GM03348 (cell line): ENCODE results near the gene TRO.
A peak's percentile ranks its signal among the peaks of the same experiment; 100 is the strongest.

Experiments
- DNase-seq: peaks from one replicate; pipeline ENCODE4 v3.0.0; 2012; ENCODE audit warnings: low spot score

The TRO gene, protein sequence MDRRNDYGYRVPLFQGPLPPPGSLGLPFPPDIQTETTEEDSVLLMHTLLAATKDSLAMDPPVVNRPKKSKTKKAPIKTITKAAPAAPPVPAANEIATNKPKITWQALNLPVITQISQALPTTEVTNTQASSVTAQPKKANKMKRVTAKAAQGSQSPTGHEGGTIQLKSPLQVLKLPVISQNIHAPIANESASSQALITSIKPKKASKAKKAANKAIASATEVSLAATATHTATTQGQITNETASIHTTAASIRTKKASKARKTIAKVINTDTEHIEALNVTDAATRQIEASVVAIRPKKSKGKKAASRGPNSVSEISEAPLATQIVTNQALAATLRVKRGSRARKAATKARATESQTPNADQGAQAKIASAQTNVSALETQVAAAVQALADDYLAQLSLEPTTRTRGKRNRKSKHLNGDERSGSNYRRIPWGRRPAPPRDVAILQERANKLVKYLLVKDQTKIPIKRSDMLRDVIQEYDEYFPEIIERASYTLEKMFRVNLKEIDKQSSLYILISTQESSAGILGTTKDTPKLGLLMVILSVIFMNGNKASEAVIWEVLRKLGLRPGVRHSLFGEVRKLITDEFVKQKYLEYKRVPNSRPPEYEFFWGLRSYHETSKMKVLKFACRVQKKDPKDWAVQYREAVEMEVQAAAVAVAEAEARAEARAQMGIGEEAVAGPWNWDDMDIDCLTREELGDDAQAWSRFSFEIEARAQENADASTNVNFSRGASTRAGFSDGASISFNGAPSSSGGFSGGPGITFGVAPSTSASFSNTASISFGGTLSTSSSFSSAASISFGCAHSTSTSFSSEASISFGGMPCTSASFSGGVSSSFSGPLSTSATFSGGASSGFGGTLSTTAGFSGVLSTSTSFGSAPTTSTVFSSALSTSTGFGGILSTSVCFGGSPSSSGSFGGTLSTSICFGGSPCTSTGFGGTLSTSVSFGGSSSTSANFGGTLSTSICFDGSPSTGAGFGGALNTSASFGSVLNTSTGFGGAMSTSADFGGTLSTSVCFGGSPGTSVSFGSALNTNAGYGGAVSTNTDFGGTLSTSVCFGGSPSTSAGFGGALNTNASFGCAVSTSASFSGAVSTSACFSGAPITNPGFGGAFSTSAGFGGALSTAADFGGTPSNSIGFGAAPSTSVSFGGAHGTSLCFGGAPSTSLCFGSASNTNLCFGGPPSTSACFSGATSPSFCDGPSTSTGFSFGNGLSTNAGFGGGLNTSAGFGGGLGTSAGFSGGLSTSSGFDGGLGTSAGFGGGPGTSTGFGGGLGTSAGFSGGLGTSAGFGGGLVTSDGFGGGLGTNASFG (N-terminal part only)

GRCh38 chrX:54920610-54921426 lies at the start of gene TRO:
TRO (plus strand) TSS chrX:54920824; CDS start chrX:54922247, 1,423 bp downstream.
- no peak for DNase-seq

- DNase-seq: no peak
Measured at GRCh38 chrX:54885740-54886139, 34.9 kb upstream of the TRO start.

DNA sequence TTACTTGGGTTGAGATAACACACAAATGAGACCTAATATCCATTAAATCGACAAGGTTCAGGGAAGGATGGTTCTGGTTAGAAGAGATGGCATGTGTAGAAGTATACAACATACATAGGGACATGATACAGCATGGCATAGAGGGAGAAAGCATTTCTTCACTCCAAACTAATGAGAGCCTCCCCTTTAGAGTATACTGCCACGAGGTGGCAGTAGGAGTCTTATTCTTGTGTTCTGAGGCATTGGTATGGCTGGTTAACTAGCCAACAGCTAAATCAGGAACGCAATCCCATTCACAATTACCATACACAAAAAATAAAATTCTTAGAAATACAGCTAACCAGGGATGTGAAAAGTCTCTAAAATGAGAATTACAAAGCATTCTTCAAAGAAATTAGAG lies 29.1 kb upstream of the TRO start:
- peak; percentile 7 for DNase-seq

- no peak for DNase-seq
Measured at GRCh38 chrX:54894159-54894558, 26.5 kb upstream of the TRO start.

DNA sequence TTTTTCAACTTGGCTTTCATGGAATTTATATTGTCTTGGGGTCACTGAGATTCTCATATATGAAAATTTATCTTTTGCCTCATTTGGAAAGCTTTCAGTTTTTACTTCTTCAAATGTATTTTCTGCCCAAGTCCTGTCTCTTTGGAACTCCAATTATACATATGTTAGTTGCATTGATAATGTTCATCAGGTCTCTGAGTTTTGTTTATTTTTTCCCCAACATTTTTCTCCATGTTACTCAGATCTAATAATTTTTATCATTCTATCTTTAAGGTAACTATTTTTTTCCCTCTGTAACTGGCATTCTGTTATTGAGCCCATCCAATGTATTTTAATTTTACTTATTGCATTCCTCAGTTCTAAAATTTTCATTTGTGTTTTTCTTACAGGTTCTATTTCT lies 10.7 kb upstream of the TRO start:
- DNase-seq: no peak

DNA sequence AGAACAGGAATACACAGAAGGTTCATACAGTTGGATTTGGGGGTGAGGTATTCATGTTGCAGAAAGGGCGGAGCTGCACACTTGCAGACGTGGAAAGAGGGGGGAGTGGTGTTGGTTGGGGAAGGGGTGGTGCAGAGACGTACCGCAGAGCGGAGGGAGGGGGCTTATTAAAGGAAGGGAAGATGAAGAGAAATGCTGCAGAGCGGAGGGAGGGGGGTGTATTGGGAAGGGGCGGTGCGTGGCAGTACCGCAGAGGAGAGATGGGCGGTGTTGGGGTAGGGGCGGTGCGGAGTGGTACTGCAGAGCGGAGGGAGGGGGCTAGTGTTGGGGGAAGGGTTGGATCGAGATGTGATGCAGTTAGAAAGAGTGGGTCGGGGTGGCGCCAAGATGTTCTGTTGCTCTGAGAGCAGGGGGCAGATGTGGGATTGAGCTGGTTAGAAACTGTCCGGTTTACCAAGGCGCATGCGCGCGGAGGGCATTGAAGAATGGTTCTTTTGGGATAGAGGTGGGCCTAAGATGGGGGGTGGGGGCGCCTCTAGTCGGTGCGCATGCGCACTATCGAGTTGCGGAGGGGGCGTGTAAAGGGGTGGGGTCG lies 900 bp downstream of the TRO start:
- peak; percentile 84 for DNase-seq

DNA sequence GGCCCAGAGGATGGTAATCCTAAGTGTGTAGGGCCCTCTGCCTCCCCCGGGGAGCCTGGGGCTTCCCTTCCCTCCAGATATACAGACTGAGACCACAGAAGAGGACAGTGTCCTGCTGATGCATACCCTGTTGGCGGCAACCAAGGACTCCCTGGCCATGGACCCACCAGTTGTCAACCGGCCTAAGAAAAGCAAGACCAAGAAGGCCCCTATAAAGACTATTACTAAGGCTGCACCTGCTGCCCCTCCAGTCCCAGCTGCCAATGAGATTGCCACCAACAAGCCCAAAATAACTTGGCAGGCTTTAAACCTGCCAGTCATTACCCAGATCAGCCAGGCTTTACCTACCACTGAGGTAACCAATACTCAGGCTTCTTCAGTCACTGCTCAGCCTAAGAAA lies 1.9 kb downstream of the TRO start:
- no peak for DNase-seq

DNA sequence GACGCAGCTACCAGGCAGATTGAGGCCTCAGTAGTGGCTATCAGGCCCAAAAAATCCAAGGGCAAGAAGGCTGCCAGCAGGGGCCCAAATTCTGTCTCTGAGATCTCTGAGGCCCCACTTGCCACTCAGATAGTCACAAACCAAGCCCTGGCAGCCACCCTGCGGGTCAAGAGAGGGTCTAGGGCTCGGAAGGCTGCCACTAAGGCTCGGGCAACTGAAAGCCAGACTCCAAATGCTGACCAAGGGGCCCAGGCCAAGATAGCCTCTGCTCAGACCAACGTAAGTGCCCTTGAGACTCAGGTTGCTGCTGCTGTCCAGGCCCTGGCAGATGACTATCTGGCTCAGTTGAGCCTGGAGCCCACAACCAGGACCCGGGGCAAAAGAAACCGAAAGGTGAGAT lies 2.8 kb downstream of the TRO start:
- no peak for DNase-seq

- DNase-seq: no peak
Measured at GRCh38 chrX:54926978-54927377, 6.4 kb downstream of the TRO start.

- no peak for DNase-seq
Measured at GRCh38 chrX:54928876-54929275, 8.3 kb downstream of the TRO start.

- no peak for DNase-seq
Measured at GRCh38 chrX:54930291-54931049, 9.8 kb downstream of the TRO start.

GRCh38 chrX:54931107-54931506 lies 10.5 kb downstream of the TRO start:
- DNase-seq: no peak

- no peak for DNase-seq
Measured at GRCh38 chrX:54933150-54933826, 12.7 kb downstream of the TRO start.

GRCh38 chrX:54934058-54934457 lies 13.4 kb downstream of the TRO start:
- DNase-seq: no peak

DNA sequence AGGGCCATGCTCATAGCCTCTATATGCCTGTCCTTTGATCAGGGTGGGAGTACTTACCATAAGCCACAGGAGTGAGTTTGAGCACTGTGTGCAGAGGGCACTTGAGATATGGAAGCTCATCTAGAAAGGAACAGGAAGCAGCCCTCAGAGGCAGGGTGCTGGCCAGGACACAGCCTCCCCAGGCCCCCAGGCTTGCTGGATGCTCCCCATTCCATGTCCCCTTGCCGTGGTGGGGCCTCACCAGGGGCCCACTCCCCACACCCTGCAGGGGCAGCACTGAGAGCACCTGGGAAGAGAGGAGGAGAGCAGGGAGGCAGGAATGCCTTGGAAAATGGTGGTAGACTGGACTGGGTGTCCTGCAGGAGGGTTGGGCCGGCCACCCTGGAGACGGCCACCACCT lies 14.3 kb downstream of the TRO start:
- no peak for DNase-seq

DNA sequence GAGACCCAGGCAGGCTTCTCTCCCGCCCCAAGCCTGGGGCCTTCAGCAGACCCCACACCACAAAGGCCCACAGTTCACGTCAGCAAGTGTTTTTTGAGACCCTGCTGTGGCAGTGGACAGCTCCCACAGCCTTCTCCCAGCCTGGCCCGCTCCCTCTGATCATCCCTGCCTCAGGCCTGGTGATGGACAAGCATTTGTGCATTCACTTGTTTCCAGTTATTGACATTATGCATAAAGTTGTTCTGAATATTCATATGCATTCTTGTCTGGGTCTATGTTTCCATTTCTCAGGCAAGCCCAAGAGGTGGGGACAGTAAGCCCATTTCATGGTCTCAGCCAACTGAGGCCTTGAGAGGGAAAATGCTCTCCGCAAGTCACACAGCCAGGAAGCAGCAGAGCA lies 14.7 kb downstream of the TRO start:
- no peak for DNase-seq

- no peak for DNase-seq
Measured at GRCh38 chrX:54937416-54937815, 16.8 kb downstream of the TRO start.

DNA sequence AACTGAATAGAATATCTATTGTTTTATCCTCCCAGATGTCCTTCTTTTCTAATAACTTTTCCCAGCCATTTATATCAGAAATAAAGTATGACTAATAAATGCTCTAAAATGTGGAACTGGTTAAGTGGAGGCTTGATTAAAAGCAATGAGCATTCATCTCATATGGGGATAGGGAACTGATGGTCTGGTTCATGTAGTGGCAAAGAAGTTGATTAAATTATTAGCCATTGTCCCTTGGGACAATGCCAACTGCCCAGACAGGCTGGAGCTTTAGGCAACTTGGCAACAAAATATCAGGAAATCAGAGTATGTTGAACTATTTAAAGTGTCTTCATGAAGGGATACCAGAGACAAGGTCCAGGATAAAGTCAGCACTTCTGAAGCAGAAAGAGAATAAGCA lies 24.2 kb downstream of the TRO start:
- no peak for DNase-seq

DNA sequence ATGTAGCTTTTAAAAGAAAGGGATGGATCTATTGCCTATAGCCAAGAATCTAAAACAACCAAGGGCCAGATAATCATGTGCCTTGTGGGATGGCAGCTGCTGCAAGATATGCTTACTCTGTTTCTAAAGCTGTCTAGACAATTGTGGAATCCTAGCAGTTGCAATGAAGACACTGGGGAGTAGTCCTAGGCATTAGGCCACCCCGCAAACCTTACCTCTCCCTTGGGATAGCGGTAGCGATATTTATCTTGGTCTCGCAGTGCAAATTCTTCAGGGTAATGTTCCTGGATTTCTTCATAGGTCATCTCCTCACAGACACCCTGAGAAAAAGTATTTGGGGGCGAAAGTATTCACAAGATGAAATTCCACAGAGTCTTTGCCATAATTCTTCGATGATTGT lies 24.6 kb downstream of the TRO start:
- DNase-seq: no peak
